AG04450 (cell line): ENCODE results near the gene PREX1. TPM values are rescaled to one million over a fixed set of nuclear protein-coding genes. Genes with fewer than 3 reads are reported as not detected.

Experiments
- CTCF ChIA-PET: fragments of 300-600, 350-600 bp; formaldehyde crosslinking; extraction: SDS; loops from one replicate; lab custom pipeline; 2022; ENCODE audit warnings: antibody characterized with exemption, inconsistent platforms; lab: Charles Lee
- POLR2A ChIA-PET: fragments of 350-600 bp; formaldehyde crosslinking; extraction: SDS; loops from one replicate; lab custom pipeline; 2021; ENCODE audit warnings: antibody characterized with exemption, inconsistent platforms; lab: Yijun Ruan, JAX
- DNase-seq: peaks from one replicate; pipeline ENCODE4 v3.0.0-alpha.2; 2011; ENCODE audit warnings: low read depth, low spot score
- H3K27ac ChIP-seq: one replicate; pipeline ENCODE4 v1.5.1; 2012; ENCODE audit warnings: low read depth, low read length, control low read depth
- H3K27me3 ChIP-seq: one replicate; pipeline ENCODE4 v1.6.0; 2012; ENCODE audit warnings: low read length; ENCODE audit not compliant: control insufficient read depth, insufficient read depth
- H3K4me3 ChIP-seq: 2 replicates; pipeline ENCODE4 v1.5.1; 2011; ENCODE audit warnings: mild to moderate bottlenecking, low read depth, low read length, control low read depth
- H3K9me3 ChIP-seq: 2 replicates; pipeline ENCODE4 v1.5.1; 2012; ENCODE audit warnings: low read length; ENCODE audit not compliant: control insufficient read depth, insufficient read depth
- CTCF ChIP-seq: IDR thresholded peaks from 2 replicates; pipeline ENCODE4 v1.5.1; 2011; ENCODE audit warnings: low read depth, low read length, control low read depth, inconsistent platforms
- polyA plus RNA-seq: library from polyadenylated mRNA; depleted of rRNA; stranded (reverse); fragments of >200 nt; gene quantifications from 2 replicates; pipeline ENCODE4 v1.2.3, GENCODE V29; 2011

PREX1 gene
- polyA plus RNA-seq, 1 experiment: 0.69 TPM

- Histone ChIP-seq H3K9me3 (no peaks in the 10 kb centered on the region), H3K27ac (no peak overlapping the region), H3K27me3 (peaks cover 20% of the 10 kb centered on the region), H3K4me3 (no peak overlapping the region)
- ChIA-PET POLR2A (no interaction called here), CTCF (no interaction called here)
- no peak for DNase-seq
- no peak for TF ChIP-seq CTCF
Measured at GRCh38 chr20:48790473-48791003, 37.3 kb downstream of the PREX1 start.

- CTCF ChIA-PET: no interaction called here
- no peak overlapping the region for H3K4me3 ChIP-seq
- POLR2A ChIA-PET: no interaction called here
- no peak for DNase-seq
- H3K9me3 ChIP-seq: no peaks in the 10 kb centered on the region
- peaks cover 20% of the 10 kb centered on the region for H3K27me3 ChIP-seq
- H3K27ac ChIP-seq: no peak overlapping the region
- no peak for TF ChIP-seq CTCF
Measured at GRCh38 chr20:48789781-48790472, 37.9 kb downstream of the PREX1 start.

- DNase-seq: no peak
- no peak overlapping the region for H3K4me3 ChIP-seq
- POLR2A ChIA-PET: no interaction called here
- no peak for TF ChIP-seq CTCF
- no peaks in the 10 kb centered on the region for H3K9me3 ChIP-seq
- H3K27ac ChIP-seq: no peak overlapping the region
- CTCF ChIA-PET: interaction anchor here (0.6 kb wide), 1 partner anchor 218 kb away, joined by 3 read pairs; no protein-coding TSS in a partner anchor
- peaks cover 19% of the 10 kb centered on the region for H3K27me3 ChIP-seq
Measured at GRCh38 chr20:48789185-48789668, 38.6 kb downstream of the PREX1 start.

GRCh38 chr20:48788486-48789072 lies 39.2 kb downstream of the PREX1 start:
- TF ChIP-seq CTCF: no peak
- Histone ChIP-seq H3K9me3 (no peaks in the 10 kb centered on the region), H3K27ac (no peak overlapping the region), H3K4me3 (no peak overlapping the region), H3K27me3 (peaks cover 14% of the 10 kb centered on the region)
- ChIA-PET CTCF (interaction anchor here (0.6 to 1.2 kb wide), 2 partner anchors 116 to 219 kb away, joined by 3 read pairs; no protein-coding TSS in a partner anchor), POLR2A (no interaction called here)
- no peak for DNase-seq
